ENCODE data around the gene DNM3. TPM values are rescaled to one million over a fixed set of nuclear protein-coding genes. Genes with fewer than 3 reads are reported as not detected.

The DNM3 gene
- polyA plus RNA-seq, 4 donors: 4.3 to 5.7 (median 5.0) TPM

GRCh38 chr1:172208635-172209034 is 367.3 kb downstream of the DNM3 start:
- DNase-seq (ENCODE audit: low read depth in 4 of 4, low spot score in 3 of 4): no peak

GRCh38 chr1:172211221-172211620 is 369.9 kb downstream of the DNM3 start:
- no peak for DNase-seq (ENCODE audit: low read depth in 4 of 4, low spot score in 3 of 4)

GRCh38 chr1:172212124-172212523 is 370.8 kb downstream of the DNM3 start:
- no peak for DNase-seq (ENCODE audit: low read depth in 4 of 4, low spot score in 3 of 4)

- DNase-seq (ENCODE audit: low read depth in 4 of 4, low spot score in 3 of 4): no peak
These were observed 373.7 kb downstream of the DNM3 start for GRCh38 chr1:172215006-172215405.

- no peak for DNase-seq (ENCODE audit: low read depth in 4 of 4, low spot score in 3 of 4)
These were observed 378.7 kb downstream of the DNM3 start for GRCh38 chr1:172219966-172220365.

GRCh38 chr1:172220376-172220775 is 379.1 kb downstream of the DNM3 start:
- DNase-seq (ENCODE audit: low read depth in 4 of 4, low spot score in 3 of 4): no peak

GRCh38 chr1:172221436-172221835 is 380.1 kb downstream of the DNM3 start:
- DNase-seq (ENCODE audit: low read depth in 4 of 4, low spot score in 3 of 4): no peak

GRCh38 chr1:172224871-172225270 is 383.6 kb downstream of the DNM3 start:
- DNase-seq (ENCODE audit: low read depth in 4 of 4, low spot score in 3 of 4): no peak

GRCh38 chr1:172229942-172230341 is 388.6 kb downstream of the DNM3 start:
- peak; percentile 18 to 61 (median 40) for DNase-seq (ENCODE audit: low read depth in 4 of 4, low spot score in 3 of 4)

GRCh38 chr1:172230526-172230925 is 389.2 kb downstream of the DNM3 start:
- DNase-seq (ENCODE audit: low read depth in 4 of 4, low spot score in 3 of 4): no peak

- no peak for DNase-seq (ENCODE audit: low read depth in 4 of 4, low spot score in 3 of 4)
These were observed 395.7 kb downstream of the DNM3 start for GRCh38 chr1:172236958-172237357.

- no peak for DNase-seq (ENCODE audit: low read depth in 4 of 4, low spot score in 3 of 4)
These were observed 396.9 kb downstream of the DNM3 start for GRCh38 chr1:172238158-172238557.

GRCh38 chr1:172238965-172239364 is 397.7 kb downstream of the DNM3 start:
- no peak for DNase-seq (ENCODE audit: low read depth in 4 of 4, low spot score in 3 of 4)

GRCh38 chr1:172239901-172240300 is 398.6 kb downstream of the DNM3 start:
- DNase-seq (ENCODE audit: low read depth in 4 of 4, low spot score in 3 of 4): peak in 2 of 4 donors; percentile 4 to 5

GRCh38 chr1:172241540-172241939 is 400.2 kb downstream of the DNM3 start:
- DNase-seq (ENCODE audit: low read depth in 4 of 4, low spot score in 3 of 4): no peak

- no peak for DNase-seq (ENCODE audit: low read depth in 4 of 4, low spot score in 3 of 4)
These were observed 403.6 kb downstream of the DNM3 start for GRCh38 chr1:172244865-172245264.

- DNase-seq (ENCODE audit: low read depth in 4 of 4, low spot score in 3 of 4): no peak
These were observed 404.5 kb downstream of the DNM3 start for GRCh38 chr1:172245788-172246187.

GRCh38 chr1:172246521-172247390 is 405.5 kb downstream of the DNM3 start:
- no peak for DNase-seq (ENCODE audit: low read depth in 4 of 4, low spot score in 3 of 4)

GRCh38 chr1:172251486-172251885 is 410.2 kb downstream of the DNM3 start:
- DNase-seq (ENCODE audit: low read depth in 4 of 4, low spot score in 3 of 4): no peak

GRCh38 chr1:172252321-172252720 is 411.0 kb downstream of the DNM3 start:
- no peak for DNase-seq (ENCODE audit: low read depth in 4 of 4, low spot score in 3 of 4)

GRCh38 chr1:172252958-172253357 is 411.7 kb downstream of the DNM3 start:
- no peak for DNase-seq (ENCODE audit: low read depth in 4 of 4, low spot score in 3 of 4)

GRCh38 chr1:172254521-172255222 is 413.4 kb downstream of the DNM3 start:
- no peak for DNase-seq (ENCODE audit: low read depth in 4 of 4, low spot score in 3 of 4)
